HG02885 (cell line): ENCODE measurements around the gene AFG3L2.

Experiments used
- ATAC-seq: cut with Tn5 transposase; IDR thresholded peaks from one replicate; pipeline ENCODE4 v1.9.1; 2021; ENCODE audit warnings: mild to moderate bottlenecking; ENCODE audit not compliant: unreplicated experiment, poor library complexity

AFG3L2 gene

DNA sequence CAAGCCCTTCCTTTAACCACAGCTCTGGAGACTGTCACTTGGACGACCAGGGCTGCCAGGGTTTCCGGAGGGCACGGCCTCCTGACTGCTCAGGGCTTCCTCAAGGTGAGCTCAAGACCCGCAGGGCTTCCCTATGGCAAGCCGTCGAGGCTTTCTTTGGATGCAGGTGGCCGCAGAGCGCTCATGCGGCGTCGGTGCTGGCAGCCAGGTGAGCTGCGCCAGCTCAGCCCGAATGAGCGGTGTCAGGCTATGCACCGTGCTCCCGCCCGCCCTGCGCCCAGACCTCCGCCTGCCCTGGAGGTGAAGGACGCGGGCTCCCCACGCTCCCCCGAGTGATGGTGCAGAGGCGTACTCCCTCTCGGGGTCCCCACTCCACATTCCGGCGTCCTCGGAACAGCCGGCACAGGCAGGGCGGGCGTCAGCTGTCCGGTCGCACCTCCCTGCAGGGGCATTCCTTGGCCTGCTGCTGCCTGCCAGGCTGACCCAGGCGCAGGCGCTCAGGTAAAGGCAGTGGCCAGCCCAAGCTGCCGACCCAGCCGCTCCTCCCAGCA, 89.8 kb downstream of the AFG3L2 start:
- ATAC-seq: no peak

- ATAC-seq: no peak
These were observed 93.4 kb downstream of the AFG3L2 start for GRCh38 chr18:12283666-12284065.

- no peak for ATAC-seq
These were observed 93.8 kb downstream of the AFG3L2 start for GRCh38 chr18:12283256-12283655.

DNA sequence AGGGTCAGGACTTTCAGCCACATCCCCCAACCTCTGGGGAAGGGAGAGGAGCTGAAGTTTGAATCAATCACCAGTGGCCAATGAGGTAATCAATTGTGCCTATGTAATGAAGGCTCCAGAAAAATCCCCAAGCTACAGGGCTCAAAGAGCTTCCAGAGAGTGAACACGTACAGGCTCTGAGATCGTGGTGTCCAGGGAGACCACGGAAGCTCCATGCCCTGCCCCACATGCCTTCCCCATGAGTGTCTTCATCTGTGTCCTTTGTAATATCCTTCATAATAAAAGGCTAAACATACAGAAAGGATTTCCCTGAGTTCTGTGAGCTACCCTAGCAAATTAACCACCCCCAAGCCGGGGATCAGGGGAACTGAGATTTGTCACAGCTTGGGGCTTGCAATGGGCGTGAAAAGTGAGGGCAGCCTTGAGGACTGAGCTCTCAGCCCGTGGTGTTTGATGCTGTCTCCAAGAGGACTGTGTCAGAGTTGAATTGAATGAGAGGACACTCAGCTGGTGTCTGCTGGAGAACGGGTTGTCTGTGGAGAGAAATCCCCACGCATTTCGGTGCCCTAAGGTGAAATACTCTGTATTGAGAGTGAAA, 94.5 kb downstream of the AFG3L2 start:
- ATAC-seq: no peak

DNA sequence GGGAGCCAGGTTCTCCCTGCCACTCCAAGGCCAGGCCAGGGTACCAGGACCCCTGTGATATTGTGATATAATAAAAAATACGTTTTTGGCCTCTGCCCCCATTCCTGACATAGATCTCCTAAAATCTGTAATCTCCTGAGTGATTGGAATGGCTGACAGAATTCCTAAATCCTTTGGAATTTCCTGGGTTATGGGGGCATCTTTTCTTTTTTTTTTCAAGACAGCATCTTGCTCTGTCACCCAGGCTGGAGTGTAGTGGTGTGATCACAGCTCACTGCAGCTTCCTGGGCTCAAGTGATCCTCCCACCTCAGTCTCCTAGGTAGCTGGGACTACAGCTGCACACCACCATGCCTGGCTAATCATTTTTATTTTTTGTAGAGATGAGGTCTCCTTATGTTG, 95.2 kb downstream of the AFG3L2 start:
- no peak for ATAC-seq

- ATAC-seq: no peak
These were observed 97.1 kb downstream of the AFG3L2 start for GRCh38 chr18:12279781-12280531.
